NCI-H1930 (cell line): ENCODE measurements around the gene HTR1E.
A peak's percentile ranks its signal among the peaks of the same experiment; 100 is the strongest.
"Not testable (repeated sequence)": the region's sequence is repeated elsewhere in the genome, so short reads cannot be mapped to it uniquely, and the experiment has no call there.

ENCODE experiments used
- DNase-seq, 2 experiments: peaks; one replicate each; lab custom pipeline; 2025; lab: John Stamatoyannopoulos, UW

The HTR1E gene

GRCh38 chr6:86937219-86938079, at the start of gene HTR1E:
Gene HTR1E (plus strand): TSS chr6:86937528. CDS start chr6:87015335, 77,807 bp downstream.
- peak; percentile 9 to 32 for DNase-seq

GRCh38 chr6:86888301-86888700, 49.0 kb upstream of the HTR1E start:
- no peak for DNase-seq

GRCh38 chr6:86897265-86897664, 40.1 kb upstream of the HTR1E start:
- not testable (repeated sequence) for DNase-seq

GRCh38 chr6:86913795-86914194, 23.5 kb upstream of the HTR1E start:
- DNase-seq = no peak

GRCh38 chr6:86916393-86916792, 20.9 kb upstream of the HTR1E start:
- DNase-seq = no peak

- not testable (repeated sequence) for DNase-seq
These were observed 10.2 kb upstream of the HTR1E start for GRCh38 chr6:86927138-86927537.

GRCh38 chr6:86927859-86928258, 9.5 kb upstream of the HTR1E start:
- not testable (repeated sequence) for DNase-seq

GRCh38 chr6:86934365-86934764, 3.0 kb upstream of the HTR1E start:
- no peak for DNase-seq

- no peak for DNase-seq
These were observed 502 bp upstream of the HTR1E start for GRCh38 chr6:86936834-86937218.

- no peak for DNase-seq
These were observed 1.5 kb downstream of the HTR1E start for GRCh38 chr6:86938814-86939213.

- no peak for DNase-seq
These were observed 4.1 kb downstream of the HTR1E start for GRCh38 chr6:86941461-86941860.

GRCh38 chr6:86942769-86943516, 5.6 kb downstream of the HTR1E start:
- no peak for DNase-seq

- no peak for DNase-seq
These were observed 6.6 kb downstream of the HTR1E start for GRCh38 chr6:86943819-86944407.

GRCh38 chr6:86949771-86950170, 12.4 kb downstream of the HTR1E start:
- DNase-seq = no peak

GRCh38 chr6:86952991-86953390, 15.7 kb downstream of the HTR1E start:
- no peak for DNase-seq

- DNase-seq = no peak
These were observed 22.3 kb downstream of the HTR1E start for GRCh38 chr6:86959656-86960055.

- no peak for DNase-seq
These were observed 24.3 kb downstream of the HTR1E start for GRCh38 chr6:86961455-86962200.

- DNase-seq = no peak
These were observed 26.0 kb downstream of the HTR1E start for GRCh38 chr6:86963352-86963751.

- no peak for DNase-seq
These were observed 26.8 kb downstream of the HTR1E start for GRCh38 chr6:86964029-86964579.

- DNase-seq = no peak
These were observed 28.9 kb downstream of the HTR1E start for GRCh38 chr6:86966271-86966670.

- DNase-seq = no peak
These were observed 32.2 kb downstream of the HTR1E start for GRCh38 chr6:86969573-86969972.

GRCh38 chr6:86973088-86973487, 35.8 kb downstream of the HTR1E start:
- DNase-seq = no peak
